ENCODE measurements around the gene TUBE1.
A peak's percentile ranks its signal among the peaks of the same experiment; 100 is the strongest.

TUBE1 gene

DNA sequence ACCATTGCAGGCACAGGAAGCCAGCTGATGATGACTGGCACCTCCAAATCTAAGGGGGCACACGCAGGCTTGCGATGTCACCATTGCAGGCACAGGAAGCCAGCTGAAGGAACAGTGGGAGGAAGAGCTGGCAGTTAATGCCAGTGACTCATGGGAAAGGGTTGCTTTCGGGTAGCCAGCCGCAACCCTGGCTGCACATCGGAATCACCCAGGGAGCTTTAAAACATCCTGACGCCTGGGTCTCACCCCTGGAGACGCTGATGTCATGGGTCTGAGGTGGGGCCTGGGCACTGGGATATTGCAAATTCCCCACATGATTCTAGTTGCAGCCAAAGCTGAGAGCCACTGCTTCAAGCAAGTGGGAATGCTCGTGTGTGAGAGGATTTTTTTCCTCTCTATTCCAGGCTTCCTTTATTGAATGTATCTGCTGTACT is 49.5 kb downstream of the TUBE1 start:
- peaks cover 0 to 8% (median 2%) of the 10 kb centered on the region in 4 experiments for H3K4me1 ChIP-seq (ENCODE audit: control extremely low read depth in 1 of 4, control insufficient read depth in 4 of 4, insufficient read depth in 4 of 4, low read length in 3 of 4)
- ChIA-PET POLR2A (no interaction called here), CTCF (interaction anchor here (1.1 to 10.0 kb wide), 2 partner anchors 9 to 330 kb away, joined by 3 to 107 read pairs; no protein-coding TSS in a partner anchor)
- H3K36me3 ChIP-seq (ENCODE audit: control insufficient read depth in 4 of 4, insufficient read depth in 4 of 4, low read length in 3 of 4) = no peaks in the 10 kb centered on the region
- 91% methylated on average over 6 of the region's 8 CpGs for WGBS (ENCODE audit: insufficient coverage)
- no peak overlapping the region for H3K4me3 ChIP-seq (ENCODE audit: control insufficient read depth in 1 of 7, extremely low read depth in 1 of 7, insufficient read depth in 4 of 7, low read depth in 2 of 7, low read length in 6 of 7)
- H3K27ac ChIP-seq (ENCODE audit: insufficient read depth in 1 of 2, low read depth in 1 of 2, low read length in 2 of 2, poor library complexity in 1 of 2, severe bottlenecking in 2 of 2) = no peak overlapping the region
- DNase-seq = peak in 2 of 3 donors; percentile 22 to 32
- no peaks in the 10 kb centered on the region for H3K9me3 ChIP-seq (ENCODE audit: control extremely low read depth in 1 of 5, control insufficient read depth in 4 of 5, insufficient read depth in 2 of 5, low read depth in 1 of 5, low read length in 4 of 5)
- no peaks in the 10 kb centered on the region for H3K27me3 ChIP-seq (replicated peaks in 2 of 5; ENCODE audit: control insufficient read depth in 4 of 5, insufficient read depth in 5 of 5, low read length in 4 of 5)

GRCh38 chr6:112036088-112036637 is 51.1 kb downstream of the TUBE1 start:
- CTCF ChIA-PET = interaction anchor here (0.7 to 1.8 kb wide), 4 partner anchors 12 to 326 kb away, joined by 3 to 7 read pairs (median 4); no protein-coding TSS in a partner anchor
- no peak overlapping the region for H3K4me3 ChIP-seq (ENCODE audit: control insufficient read depth in 1 of 7, extremely low read depth in 1 of 7, insufficient read depth in 4 of 7, low read depth in 2 of 7, low read length in 6 of 7)

GRCh38 chr6:112034616-112034995 is 52.7 kb downstream of the TUBE1 start:
- DNase-seq = no peak
- Histone ChIP-seq H3K36me3 (ENCODE audit: control insufficient read depth in 4 of 4, insufficient read depth in 4 of 4, low read length in 3 of 4) (no peaks in the 10 kb centered on the region), H3K27me3 (replicated peaks in 2 of 5; ENCODE audit: control insufficient read depth in 4 of 5, insufficient read depth in 5 of 5, low read length in 4 of 5) (no peaks in the 10 kb centered on the region), H3K27ac (ENCODE audit: insufficient read depth in 1 of 2, low read depth in 1 of 2, low read length in 2 of 2, poor library complexity in 1 of 2, severe bottlenecking in 2 of 2) (no peak overlapping the region), H3K4me3 (ENCODE audit: control insufficient read depth in 1 of 7, extremely low read depth in 1 of 7, insufficient read depth in 4 of 7, low read depth in 2 of 7, low read length in 6 of 7) (no peak overlapping the region), H3K4me1 (ENCODE audit: control extremely low read depth in 1 of 4, control insufficient read depth in 4 of 4, insufficient read depth in 4 of 4, low read length in 3 of 4) (no peaks in the 10 kb centered on the region), H3K9me3 (ENCODE audit: control extremely low read depth in 1 of 5, control insufficient read depth in 4 of 5, insufficient read depth in 2 of 5, low read depth in 1 of 5, low read length in 4 of 5) (no peaks in the 10 kb centered on the region)
- WGBS (ENCODE audit: insufficient coverage) = 97% methylated on average over 3 of the region's 4 CpGs
- POLR2A ChIA-PET = no interaction called here
- CTCF ChIA-PET = interaction anchor here (1.6 kb wide), 1 partner anchor 325 kb away, joined by 4 read pairs; no protein-coding TSS in a partner anchor

More at GRCh38 chr6:112036088-112036637, 51.1 kb downstream of the TUBE1 start:
- no peak for DNase-seq
- POLR2A ChIA-PET = no interaction called here
- no peaks in the 10 kb centered on the region for H3K27me3 ChIP-seq (replicated peaks in 2 of 5; ENCODE audit: control insufficient read depth in 4 of 5, insufficient read depth in 5 of 5, low read length in 4 of 5)
- no peaks in the 10 kb centered on the region for H3K9me3 ChIP-seq (ENCODE audit: control extremely low read depth in 1 of 5, control insufficient read depth in 4 of 5, insufficient read depth in 2 of 5, low read depth in 1 of 5, low read length in 4 of 5)
- H3K4me1 ChIP-seq (ENCODE audit: control extremely low read depth in 1 of 4, control insufficient read depth in 4 of 4, insufficient read depth in 4 of 4, low read length in 3 of 4) = peaks cover 0 to 6% (median 2%) of the 10 kb centered on the region in 4 experiments
- WGBS (ENCODE audit: insufficient coverage) = 100% methylated on average over 3 of the region's 4 CpGs
- H3K27ac ChIP-seq (ENCODE audit: insufficient read depth in 1 of 2, low read depth in 1 of 2, low read length in 2 of 2, poor library complexity in 1 of 2, severe bottlenecking in 2 of 2) = no peak overlapping the region
- H3K36me3 ChIP-seq (ENCODE audit: control insufficient read depth in 4 of 4, insufficient read depth in 4 of 4, low read length in 3 of 4) = no peaks in the 10 kb centered on the region

DNA sequence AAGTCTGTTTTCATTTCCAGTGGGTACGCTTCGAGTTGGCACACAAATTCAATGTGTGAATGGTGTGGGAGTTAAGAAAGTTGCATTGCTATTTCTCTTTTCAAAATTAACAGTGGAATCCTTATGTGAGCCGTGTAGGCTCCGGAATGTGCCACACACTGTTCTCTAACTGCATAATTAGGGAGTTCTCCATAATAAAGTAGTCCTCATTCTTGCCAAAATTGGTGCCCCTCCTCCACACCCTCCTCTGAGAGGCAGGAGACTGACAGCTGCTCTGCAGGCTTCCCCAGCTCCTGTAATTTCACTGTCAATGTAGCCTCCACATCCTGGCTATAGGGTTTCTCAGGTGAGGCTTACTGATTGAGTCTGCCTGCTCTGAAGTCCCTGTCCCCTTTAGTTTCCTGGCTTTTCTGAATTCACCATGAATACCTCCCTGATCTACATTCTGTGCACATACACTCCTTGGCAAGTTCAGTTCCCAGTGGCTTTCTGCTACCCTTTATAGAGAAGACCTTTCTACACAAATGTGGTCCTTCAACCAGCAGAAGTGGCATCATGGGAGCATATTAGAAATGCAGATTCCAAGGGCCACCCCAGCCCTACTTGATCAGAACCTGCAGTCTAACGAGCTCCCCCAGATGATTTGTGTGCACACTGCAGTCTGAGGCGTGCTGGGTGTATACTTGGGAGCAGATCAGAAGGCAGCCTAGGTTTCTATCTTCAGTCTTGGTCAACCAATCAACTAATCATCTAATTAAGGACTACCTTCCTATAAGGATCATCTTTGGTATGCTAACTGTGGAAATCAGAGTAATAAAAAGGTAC is 53.3 kb downstream of the TUBE1 start:
- no peak overlapping the region for H3K27ac ChIP-seq (ENCODE audit: insufficient read depth in 1 of 2, low read depth in 1 of 2, low read length in 2 of 2, poor library complexity in 1 of 2, severe bottlenecking in 2 of 2)
- ChIA-PET CTCF (no interaction called here), POLR2A (interaction anchor here (0.6 kb wide), 1 partner anchor 543 kb away, joined by 3 read pairs; no protein-coding TSS in a partner anchor)
- no peak for DNase-seq
- peaks cover 0 to under 1% (median 0%) of the 10 kb centered on the region in 4 experiments for H3K4me1 ChIP-seq (ENCODE audit: control extremely low read depth in 1 of 4, control insufficient read depth in 4 of 4, insufficient read depth in 4 of 4, low read length in 3 of 4)
- H3K27me3 ChIP-seq (replicated peaks in 2 of 5; ENCODE audit: control insufficient read depth in 4 of 5, insufficient read depth in 5 of 5, low read length in 4 of 5) = no peaks in the 10 kb centered on the region
- no peaks in the 10 kb centered on the region for H3K36me3 ChIP-seq (ENCODE audit: control insufficient read depth in 4 of 4, insufficient read depth in 4 of 4, low read length in 3 of 4)
- 88% methylated on average over 2 of the region's 6 CpGs for WGBS (ENCODE audit: insufficient coverage)
- no peak overlapping the region for H3K4me3 ChIP-seq (ENCODE audit: control insufficient read depth in 1 of 7, extremely low read depth in 1 of 7, insufficient read depth in 4 of 7, low read depth in 2 of 7, low read length in 6 of 7)
- H3K9me3 ChIP-seq (ENCODE audit: control extremely low read depth in 1 of 5, control insufficient read depth in 4 of 5, insufficient read depth in 2 of 5, low read depth in 1 of 5, low read length in 4 of 5) = no peaks in the 10 kb centered on the region

- Histone ChIP-seq H3K9me3 (ENCODE audit: control extremely low read depth in 1 of 5, control insufficient read depth in 4 of 5, insufficient read depth in 2 of 5, low read depth in 1 of 5, low read length in 4 of 5) (no peaks in the 10 kb centered on the region), H3K36me3 (ENCODE audit: control insufficient read depth in 4 of 4, insufficient read depth in 4 of 4, low read length in 3 of 4) (no peaks in the 10 kb centered on the region), H3K27me3 (replicated peaks in 2 of 5; ENCODE audit: control insufficient read depth in 4 of 5, insufficient read depth in 5 of 5, low read length in 4 of 5) (no peaks in the 10 kb centered on the region), H3K27ac (ENCODE audit: insufficient read depth in 1 of 2, low read depth in 1 of 2, low read length in 2 of 2, poor library complexity in 1 of 2, severe bottlenecking in 2 of 2) (no peak overlapping the region), H3K4me3 (ENCODE audit: control insufficient read depth in 1 of 7, extremely low read depth in 1 of 7, insufficient read depth in 4 of 7, low read depth in 2 of 7, low read length in 6 of 7) (no peak overlapping the region), H3K4me1 (ENCODE audit: control extremely low read depth in 1 of 4, control insufficient read depth in 4 of 4, insufficient read depth in 4 of 4, low read length in 3 of 4) (peaks cover 7 to 12% (median 7%) of the 10 kb centered on the region in 4 experiments)
- ChIA-PET POLR2A (no interaction called here), CTCF (interaction anchor here (1.3 to 1.8 kb wide), 2 partner anchors 10 to 324 kb away, joined by 5 to 8 read pairs; no protein-coding TSS in a partner anchor)
- no peak for DNase-seq
- 98% methylated on average over 5 of the region's 6 CpGs for WGBS (ENCODE audit: insufficient coverage)
Observed at GRCh38 chr6:112032728-112033127, 54.6 kb downstream of the TUBE1 start.

DNA sequence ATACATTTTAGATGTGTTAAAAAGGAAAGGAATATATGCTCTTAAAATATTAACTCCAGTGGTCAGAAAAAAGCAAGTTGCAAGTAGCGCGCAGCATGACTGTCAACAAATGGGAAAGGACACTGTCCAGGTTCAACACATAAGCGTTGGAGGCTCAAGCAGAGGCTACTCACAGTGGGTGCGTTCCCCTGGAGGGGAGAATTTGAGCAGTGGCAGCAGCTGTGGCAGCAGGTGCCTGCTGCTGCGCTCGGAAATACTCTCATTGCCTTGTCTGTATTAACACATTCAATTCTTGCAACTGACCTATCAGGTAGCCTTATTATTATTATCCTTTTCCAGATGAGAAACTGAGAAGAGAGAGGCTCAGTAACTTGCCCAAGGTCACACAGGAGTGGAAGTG is 55.3 kb downstream of the TUBE1 start:
- H3K27me3 ChIP-seq (replicated peaks in 2 of 5; ENCODE audit: control insufficient read depth in 4 of 5, insufficient read depth in 5 of 5, low read length in 4 of 5) = no peaks in the 10 kb centered on the region
- ChIA-PET CTCF (interaction anchor here (0.6 to 1.8 kb wide), 4 partner anchors 8 to 1470 kb away, joined by 3 to 8 read pairs (median 4); no protein-coding TSS in a partner anchor), POLR2A (no interaction called here)
- H3K27ac ChIP-seq (ENCODE audit: insufficient read depth in 1 of 2, low read depth in 1 of 2, low read length in 2 of 2, poor library complexity in 1 of 2, severe bottlenecking in 2 of 2) = no peak overlapping the region
- H3K36me3 ChIP-seq (ENCODE audit: control insufficient read depth in 4 of 4, insufficient read depth in 4 of 4, low read length in 3 of 4) = no peaks in the 10 kb centered on the region
- no peak overlapping the region for H3K4me3 ChIP-seq (ENCODE audit: control insufficient read depth in 1 of 7, extremely low read depth in 1 of 7, insufficient read depth in 4 of 7, low read depth in 2 of 7, low read length in 6 of 7)
- no peaks in the 10 kb centered on the region for H3K9me3 ChIP-seq (ENCODE audit: control extremely low read depth in 1 of 5, control insufficient read depth in 4 of 5, insufficient read depth in 2 of 5, low read depth in 1 of 5, low read length in 4 of 5)
- 93% methylated on average over 4 of the region's 6 CpGs for WGBS (ENCODE audit: insufficient coverage)
- DNase-seq = no peak
- H3K4me1 ChIP-seq (ENCODE audit: control extremely low read depth in 1 of 4, control insufficient read depth in 4 of 4, insufficient read depth in 4 of 4, low read length in 3 of 4) = peaks cover 7 to 18% (median 8%) of the 10 kb centered on the region in 4 experiments

All from common myeloid progenitor, CD34-positive (primary cell).